Activated CD4-positive, alpha-beta T cell treated with anti-CD3 and anti-CD28 coated beads, Interleukin-2, amount 50 U/mL, for 16 hours (primary cell): ENCODE measurements around the gene AGAP1.
"Not testable (repeated sequence)": the region's sequence is repeated elsewhere in the genome, so short reads cannot be mapped to it uniquely, and the experiment has no call there.

Source experiments
- DNase-seq: peaks from one replicate; pipeline ENCODE4 v3.0.0-alpha.2; 2020

AGAP1 gene

DNA sequence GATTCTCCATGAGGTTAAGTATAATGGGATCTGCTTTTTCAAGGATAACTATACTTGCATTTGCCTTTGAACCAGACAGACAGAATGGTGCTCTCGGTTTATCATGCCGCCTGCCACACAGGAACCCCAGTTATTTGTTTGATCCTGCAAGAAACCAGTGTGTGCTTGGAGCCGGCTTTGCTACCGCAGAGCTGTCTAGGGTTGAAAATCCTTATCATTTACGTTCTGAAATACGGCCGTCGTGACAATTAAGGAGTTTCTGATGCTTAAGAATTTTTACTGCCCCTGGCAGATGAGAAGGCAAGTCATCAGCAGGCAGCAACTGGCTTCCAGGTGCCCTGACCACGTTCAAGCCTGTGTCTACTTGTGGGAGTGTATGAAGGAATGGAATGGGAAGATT is 562.3 kb downstream of the AGAP1 start:
- no peak for DNase-seq

DNA sequence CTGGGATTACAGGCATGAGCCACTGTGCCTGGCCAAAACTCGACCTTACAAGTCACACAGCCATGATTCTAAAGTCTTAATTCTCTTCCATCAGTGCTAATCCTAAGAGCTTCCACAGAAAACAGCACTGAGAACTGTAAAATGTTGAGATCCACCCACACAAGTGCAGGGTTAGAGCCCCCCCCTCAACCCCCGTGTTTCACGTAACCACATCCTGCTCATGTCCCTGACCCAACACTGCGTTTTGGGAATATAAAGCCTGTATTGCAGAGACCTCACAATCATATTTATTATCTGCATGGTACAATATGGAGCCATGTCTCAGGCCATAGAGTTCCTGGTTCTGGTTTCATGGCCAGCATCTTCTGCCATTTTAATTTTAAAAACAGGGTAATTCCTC is 563.5 kb downstream of the AGAP1 start:
- no peak for DNase-seq

DNA sequence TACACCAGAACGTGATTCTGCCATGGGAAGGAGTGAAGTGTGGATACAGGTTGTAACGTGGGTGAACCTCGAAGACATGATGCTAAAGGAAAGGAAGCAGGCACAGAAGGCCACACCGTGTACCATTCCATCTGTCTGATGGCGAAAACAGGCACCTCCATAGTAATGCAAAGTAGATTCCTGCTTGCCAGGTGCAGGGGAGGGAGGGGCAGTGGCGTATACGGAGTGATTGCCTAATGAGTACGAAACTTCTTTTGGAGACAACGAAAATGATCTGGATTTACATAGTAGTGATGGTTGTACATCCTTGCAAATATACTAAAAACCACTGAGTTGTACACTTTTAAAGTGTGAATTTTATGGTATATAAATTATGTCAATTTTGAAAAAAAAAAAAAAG is 567.7 kb downstream of the AGAP1 start:
- no peak for DNase-seq

DNA sequence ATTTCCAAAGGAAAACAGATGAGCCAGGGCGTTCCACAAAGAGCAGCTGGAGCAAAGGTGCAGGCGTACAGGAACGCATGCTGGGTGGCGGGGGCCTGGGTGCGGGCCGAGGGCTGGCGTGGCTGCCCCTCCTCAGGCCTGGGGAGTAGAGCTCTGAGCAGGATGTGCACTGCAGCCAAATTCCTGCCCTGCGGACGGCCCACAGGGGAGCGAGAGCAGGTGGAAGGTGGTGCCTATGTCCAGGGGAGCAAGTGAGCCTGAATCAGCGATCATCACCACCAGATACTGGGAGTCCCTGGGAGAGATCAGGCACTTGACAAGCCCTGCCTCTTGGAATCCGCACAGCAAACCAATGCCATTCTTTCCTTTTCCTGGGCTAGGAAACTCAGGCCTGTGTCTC is 568.1 kb downstream of the AGAP1 start:
- DNase-seq, result no peak

DNA sequence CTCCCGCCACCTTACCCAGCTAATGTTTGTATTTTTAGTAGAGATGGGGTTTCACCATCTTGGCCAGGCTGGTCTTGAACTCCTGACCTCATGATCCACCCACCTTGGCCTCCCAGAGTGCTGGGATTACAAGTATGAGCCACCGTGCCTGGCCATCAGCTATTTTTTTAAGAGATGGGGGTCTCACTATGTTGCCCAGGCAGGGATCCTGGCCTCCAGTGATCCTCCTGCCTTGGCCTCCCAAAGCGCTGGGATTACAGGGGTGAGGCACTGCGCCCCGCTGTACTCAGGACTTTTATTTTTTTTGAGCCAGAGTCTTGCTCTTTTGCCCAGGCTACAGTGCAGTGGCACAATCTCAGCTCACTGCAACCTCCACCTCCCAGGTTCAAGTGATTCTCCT is 569.0 kb downstream of the AGAP1 start:
- DNase-seq, result not testable (repeated sequence)

DNA sequence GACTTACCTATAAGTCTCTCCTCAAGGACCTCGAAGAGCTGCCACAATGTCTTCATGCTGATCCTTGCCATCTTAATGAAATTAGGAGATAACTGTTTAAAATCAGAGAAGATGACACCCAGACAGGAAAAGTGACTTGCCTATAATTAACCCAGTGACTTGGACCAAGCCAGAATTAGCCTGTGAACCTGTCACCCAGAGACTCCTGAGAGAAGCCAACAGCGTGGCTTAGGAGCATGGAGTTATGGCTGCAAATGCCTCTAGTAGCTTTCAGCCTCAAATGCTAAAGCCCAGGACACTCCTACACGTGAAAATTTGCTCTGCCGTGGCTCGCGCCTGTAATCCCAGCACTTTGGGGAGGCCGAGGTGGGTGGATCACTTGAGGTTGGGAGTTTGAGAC is 570.2 kb downstream of the AGAP1 start:
- DNase-seq, result no peak

DNA sequence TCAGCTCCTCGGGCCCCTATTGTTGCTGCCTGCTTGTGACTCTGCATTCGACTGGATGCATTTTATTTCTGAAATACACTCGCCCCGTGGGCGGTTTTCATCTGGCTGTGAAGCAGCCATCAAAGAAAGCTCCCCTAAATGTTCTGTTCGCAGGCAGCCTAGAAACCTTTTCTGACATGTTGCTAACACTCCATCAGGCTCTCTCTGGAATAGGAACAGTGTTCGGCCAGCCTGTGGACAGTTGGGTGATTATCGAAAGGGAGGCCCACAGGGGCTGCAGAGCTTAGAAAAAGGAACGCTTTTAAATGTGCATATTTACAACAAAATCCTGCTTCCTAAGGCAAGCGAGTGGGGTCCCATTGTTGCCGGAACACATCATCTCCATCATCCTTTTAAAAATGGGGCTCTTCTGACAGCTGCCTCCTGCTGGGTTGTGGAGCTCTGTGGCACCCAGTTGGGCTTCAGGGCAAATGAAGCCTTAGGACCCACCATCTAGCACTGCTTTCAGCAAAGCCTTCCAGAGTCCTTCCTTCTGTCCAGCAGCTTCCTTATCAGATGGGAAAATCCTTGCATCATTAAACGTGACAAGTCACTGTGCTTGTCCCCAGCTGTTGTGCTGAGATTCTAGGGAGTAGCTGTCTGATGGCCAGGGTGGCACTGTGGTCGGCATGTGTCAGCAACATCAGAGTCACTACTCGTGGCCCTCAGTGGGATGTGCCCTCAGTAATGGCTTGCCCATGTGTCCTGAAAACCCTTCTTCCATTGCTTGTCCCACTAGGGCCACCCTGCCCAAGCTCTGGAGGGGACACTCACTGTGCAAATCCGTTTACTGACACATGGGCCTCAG is 571.7 kb downstream of the AGAP1 start:
- no peak for DNase-seq

DNA sequence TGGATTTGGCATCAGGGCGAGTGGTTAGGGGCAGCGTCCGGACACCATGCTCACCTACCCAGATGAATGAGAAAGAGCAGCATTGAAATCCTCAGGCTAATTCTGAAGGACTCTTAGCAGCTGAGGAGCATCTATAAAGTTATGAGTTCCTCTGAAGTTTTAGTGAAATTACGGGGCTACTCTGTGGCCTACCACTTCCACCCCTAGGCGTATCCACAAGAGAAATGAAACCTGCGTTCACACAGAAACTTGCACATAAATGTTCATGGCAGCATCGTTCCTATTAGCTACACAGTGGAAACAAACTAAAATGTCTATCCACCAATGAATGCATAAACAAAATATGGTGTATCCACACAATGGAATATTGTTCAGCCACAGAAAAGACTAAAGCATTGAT is 576.4 kb downstream of the AGAP1 start:
- no peak for DNase-seq

DNA sequence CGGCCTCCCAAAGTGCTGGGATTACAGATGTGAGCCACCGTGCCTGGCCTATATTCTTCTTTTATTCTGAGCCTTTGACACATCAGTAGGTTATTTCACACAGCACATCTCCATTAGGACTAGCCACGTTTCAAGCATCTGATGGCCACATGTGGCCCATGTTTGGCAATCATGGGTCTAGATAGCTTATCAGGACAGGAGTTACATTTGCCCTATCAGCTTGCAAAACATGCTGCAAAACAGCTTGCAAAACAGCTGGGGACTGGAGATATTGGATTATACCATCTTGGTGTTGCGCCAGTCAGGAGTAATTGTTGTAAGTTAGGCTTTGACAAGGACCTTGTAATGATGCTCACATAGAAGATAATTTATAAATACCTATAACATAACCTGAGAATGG is 579.4 kb downstream of the AGAP1 start:
- no peak for DNase-seq

DNA sequence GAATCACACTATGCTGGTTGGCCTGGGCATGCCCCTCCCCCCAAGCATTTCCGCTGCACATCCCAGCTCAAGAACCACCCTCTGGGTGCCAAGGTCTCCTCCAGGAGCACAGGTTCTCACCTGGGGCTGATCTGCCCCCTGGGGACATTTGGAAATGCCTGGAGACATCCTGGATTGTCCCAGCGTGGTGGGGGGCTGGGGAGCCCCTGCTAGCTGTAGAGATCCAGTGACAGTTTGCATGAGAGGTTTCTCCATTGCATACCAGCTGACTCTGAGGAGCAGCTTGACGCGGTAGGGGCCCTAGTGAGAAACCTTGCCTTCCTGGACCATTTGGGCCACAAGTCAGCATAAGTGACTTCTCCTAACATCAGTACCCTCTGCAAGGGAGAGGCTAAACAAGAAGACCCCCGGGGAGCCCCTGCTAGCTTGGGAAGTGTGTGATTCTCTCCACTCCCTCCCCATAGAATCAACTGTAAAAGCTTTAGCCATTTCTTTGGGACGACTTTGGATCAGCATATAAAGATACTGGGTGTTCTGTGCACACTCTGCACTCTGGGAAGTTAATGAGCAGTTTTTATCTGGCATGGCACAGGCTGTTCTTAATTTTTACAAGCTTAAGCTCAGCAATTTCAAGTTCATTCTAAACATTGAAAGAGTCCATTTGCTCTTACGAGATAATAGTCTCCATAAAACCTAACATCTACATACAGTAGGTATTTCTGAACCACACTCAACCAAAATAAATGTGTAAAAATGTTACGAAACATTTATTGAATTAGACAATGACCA is 580.2 kb downstream of the AGAP1 start:
- no peak for DNase-seq

DNA sequence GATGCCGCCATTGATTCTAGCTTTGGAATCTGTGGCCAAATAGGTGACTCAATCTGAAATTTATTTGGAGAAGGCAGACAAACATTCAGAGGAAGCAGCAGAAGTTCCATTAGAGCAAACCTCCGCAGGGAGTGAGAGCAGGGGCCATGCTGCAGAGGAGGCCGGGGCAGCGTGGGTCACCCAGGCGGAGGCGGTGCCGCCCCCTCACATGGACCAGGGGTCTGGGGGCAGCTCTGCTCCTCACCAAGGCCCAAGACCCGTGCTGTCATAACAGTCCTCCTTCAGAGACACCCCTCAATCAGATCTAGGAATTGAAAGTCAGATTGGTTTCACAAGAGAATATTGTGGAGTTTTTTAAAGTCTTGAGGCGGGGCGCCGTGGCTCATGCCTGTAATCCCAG is 582.0 kb downstream of the AGAP1 start:
- no peak for DNase-seq

DNA sequence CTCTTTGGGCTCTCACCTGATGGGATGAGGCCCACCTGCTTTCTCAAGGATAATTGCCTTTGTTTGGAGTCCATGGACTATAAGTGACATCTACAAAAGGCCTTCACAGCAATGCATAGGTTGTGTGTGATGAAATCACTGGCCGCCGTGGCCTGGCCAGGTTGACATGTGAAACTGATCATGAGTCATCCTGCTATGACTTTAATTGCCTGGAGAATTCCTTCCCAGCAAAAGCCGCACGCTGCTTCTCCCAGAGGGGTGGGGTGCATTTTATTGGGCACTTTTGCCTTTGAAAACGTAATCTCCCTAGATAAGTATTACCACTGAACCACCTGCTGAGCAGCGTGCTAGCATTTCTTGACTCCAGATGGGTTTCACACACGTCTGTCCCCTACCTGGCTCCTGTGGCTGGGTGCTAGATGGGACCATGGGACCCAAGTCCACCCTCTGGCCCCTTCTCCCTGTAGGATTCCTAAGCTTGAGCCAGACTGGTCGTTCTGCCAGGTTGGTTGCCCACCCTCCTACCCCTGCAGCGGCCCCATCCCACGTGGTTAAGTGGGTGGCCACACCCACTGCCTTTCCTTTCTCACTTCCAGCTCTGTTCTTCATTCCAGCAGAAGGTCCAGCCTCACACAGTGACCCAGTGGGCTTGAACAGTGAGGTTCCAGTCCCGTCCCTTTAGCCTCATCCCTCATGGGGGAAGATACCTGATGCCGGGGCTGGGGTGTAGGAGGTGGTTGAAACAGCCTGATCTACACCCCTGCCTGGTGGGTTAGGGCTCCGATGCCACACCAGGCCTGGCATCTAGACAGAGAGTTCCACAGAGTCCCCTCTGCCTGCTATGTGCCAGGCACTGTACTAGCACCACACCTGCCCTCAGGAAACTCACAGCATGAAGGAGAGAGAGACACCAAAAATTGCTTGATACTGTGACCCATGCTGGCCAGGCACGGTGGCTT is 584.7 kb downstream of the AGAP1 start:
- no peak for DNase-seq

DNA sequence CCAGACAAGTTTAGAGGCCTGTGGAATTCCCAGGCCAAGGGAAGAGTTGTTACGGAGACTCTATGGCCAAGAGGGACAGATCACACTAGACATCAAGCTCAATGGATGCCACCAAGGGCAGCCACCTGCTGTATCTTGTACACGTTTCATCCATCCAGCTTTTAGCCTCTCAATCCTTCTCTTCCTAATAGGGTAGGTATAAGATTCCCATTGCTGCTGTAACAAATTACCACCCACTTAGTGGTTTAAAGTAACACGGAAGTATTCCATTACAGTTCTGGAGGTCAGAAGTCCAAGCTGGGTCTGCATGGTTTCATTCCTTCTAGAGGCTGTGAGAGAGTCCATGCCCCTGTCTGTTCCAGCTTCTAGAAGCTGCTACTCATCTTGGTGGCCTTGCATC is 586.6 kb downstream of the AGAP1 start:
- no peak for DNase-seq

DNA sequence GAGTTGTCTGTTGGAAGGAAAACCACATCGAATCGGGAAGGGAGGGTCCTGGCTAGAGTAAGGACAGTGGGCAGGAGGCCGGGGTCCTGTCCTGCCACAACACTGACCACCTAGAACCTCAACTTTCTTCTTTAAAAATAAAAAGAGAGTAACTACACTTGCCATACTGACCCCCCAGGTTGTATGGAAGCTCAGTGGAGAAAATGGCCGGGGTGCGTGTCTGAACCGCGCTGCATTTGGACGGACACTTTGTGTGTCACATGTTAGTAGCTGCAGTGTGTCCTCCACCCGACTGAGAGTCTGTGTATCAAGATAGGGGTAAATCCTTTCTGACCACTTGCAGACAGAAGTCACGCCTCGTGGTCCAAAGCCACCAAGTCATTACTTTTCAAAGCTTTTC is 587.3 kb downstream of the AGAP1 start:
- no peak for DNase-seq

DNA sequence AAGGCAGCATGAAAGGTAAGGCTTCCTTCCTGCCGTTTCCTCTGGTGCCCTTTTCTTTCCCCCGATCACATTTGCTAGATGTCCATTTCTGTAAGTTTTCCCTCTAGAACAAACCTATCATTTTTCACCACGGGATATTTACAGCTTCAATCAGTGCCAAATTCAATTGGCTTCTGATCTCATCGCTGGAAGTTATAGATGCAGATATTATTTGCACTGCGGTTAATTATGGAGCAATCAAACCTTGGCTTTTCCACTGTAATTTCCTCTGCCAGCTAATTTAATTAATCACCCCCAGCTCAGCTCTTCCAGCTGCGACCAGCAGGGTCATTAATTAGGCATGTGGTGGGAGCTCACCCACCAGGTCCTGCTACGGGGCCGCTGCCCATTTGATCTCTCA is 588.2 kb downstream of the AGAP1 start:
- no peak for DNase-seq

DNA sequence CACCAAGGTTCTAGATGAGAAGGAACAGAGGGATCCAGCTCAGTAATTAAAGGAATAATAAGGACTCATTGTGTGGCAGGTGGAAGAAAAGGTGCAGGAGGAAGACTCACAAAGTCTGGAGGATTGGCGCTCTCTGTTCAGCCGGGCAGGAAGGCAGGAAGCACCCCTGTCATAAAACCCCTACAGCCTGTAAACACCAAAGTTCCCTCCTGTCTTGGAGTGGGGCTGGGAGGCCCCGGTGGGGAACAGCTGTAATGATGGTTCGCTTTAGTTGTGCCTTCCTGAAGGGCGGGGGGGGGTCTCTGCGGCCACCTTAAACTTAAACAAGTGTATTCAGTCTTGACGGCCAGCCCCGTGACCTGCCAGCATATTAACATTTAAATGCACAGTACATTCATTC is 590.1 kb downstream of the AGAP1 start:
- no peak for DNase-seq

DNA sequence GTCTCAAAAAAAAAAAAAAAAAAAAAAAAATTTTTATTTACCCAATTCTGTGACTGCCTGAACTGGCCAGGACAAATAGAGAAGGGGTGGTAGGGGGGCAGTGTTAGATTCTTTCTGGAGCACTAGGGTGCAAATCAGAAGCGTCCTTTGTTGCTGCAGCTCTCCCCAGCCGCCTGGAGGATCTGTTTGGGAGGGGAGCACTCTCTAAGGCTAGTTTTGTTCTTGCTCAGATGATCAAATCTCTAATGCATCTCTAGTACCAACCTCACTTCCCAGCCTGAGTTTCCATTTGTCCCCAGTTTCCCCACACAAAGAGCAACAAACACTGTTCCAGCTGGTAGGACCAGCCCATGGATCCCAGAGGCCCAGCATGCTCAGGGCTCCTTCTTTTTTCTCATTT is 591.4 kb downstream of the AGAP1 start:
- DNase-seq, result no peak

DNA sequence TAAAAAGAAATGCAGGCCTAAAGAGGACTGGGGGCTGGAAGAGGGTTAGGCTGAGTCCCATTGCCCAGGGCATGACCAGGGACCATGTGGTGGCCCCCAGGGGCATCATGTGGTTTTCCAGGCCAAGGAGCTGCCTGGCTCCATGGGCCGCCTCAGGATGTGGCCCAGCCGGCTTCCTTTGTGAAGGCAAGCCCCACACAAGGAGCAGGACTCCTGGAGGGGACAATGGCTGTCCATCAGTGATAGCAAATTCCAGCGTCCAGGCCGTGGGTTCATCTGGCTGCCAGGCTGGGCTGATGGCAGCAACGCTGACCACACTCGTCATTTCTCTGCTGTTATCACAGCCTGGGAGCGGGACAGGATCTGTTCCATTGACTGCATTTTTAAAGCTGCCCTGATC is 591.8 kb downstream of the AGAP1 start:
- no peak for DNase-seq

DNA sequence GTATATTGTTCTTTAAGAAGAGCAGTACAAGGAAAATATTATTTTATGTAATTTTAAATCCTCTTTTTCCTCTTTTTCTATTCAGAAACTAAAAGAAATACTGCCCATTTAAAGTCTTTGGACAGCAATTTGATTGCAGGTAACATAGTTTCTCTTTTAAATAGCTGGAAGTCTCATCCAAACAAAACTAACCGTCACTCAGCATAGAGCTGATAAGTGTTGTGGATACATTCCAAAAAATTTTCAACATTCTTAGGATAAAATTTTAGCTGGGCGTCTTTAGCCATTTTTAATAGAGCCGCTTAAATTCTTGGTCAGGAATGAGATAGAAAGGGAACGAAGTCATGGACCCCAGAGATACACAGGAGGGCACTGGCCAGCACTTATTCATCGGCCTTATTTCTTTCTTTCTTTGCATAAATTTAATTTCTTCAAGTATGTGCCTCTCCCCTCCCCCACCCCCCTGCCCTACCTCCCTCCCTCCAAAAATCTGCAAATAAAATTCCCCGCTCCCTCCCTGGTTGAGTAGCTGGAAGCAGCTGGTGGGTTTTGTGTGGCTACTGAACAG is 592.6 kb downstream of the AGAP1 start:
- no peak for DNase-seq

DNA sequence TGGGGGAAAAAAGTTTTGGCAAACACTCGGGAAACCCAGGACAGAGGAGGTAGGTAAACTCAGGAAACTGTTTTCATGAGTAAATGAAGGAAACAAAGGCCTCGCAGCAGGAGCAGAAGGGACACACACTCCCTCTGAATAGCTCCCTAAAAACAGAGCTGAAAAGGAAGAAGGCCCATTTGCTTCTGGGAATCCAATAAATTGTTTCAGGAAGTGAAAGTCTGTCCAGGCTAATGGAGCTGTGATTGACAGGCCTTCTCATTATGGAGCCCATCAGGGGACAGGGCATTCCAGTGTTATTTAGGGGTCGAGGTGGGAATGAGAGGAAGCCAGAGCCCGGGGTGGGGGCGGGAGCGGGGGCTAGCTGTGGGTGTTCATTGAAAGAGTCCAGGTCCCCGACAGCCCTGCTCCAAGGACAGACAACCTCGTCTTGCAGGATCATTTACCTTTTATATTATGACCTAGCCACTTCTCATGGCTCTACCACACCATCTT is 593.2 kb downstream of the AGAP1 start:
- no peak for DNase-seq

DNA sequence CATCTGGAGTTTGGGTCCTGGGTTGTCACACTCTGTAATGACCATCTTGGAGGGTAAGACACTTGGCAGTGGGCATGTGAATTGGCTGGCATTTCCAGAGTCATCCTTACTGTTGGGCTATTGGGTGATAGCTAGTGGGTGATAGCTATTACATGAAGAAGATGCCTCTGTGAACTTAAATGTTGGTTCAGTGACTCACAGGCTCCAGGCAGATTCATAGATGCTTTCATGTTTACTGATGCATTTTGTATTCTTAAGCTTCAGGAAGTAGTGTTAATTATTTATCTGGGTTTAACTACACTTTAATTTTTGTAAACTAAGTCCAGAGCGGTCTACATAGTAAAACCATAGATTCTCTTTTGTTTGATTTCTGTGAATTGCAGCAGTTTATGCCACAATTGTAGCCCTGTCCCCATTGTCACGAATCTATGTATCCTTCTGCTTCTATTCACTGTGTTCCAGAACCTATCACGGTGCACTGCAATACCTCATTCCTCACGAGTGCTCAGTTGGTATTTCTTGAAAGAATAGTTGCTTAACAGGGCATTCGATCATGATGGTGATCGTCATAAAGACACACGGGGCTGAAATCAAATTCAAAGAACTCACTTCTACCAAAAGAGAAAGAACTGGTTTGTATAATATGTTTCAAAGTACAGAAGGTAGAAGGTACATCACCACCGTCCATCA is 594.7 kb downstream of the AGAP1 start:
- no peak for DNase-seq
